GM12878 (cell line): Measurements from ENCODE around the gene GALNT11.

ENCODE experiments used
- CEBPB ChIP-seq, 2 experiments: fragments of 150-350 bp in 1 of 2; IDR thresholded peaks; 2 replicates each; pipeline ENCODE4 v1.6.1; 2012 to 2014; ENCODE audit warnings: low read depth in 2 of 2, low read length in 2 of 2, borderline replicate concordance in 1 of 2, inconsistent platforms in 1 of 2
- MYB ChIP-seq: fragments of 150-350 bp; IDR thresholded peaks from 2 replicates; pipeline ENCODE4 v1.6.1; 2014; ENCODE audit warnings: mild to moderate bottlenecking, low read depth, low read length, borderline replicate concordance
- YY1 ChIP-seq: IDR thresholded peaks from 2 replicates; pipeline ENCODE4 v1.6.1; 2011; ENCODE audit warnings: low read depth, mild to moderate bottlenecking, low read length
- TF ChIP-seq, protein P1 (sequence below), 3 experiments: IDR thresholded peaks in 2 of 3; conservative IDR thresholded peaks in 1 of 3; 2 replicates each; pipeline ENCODE4 v1.5.1; 2011; ENCODE audit warnings: low read depth in 3 of 3, low read length in 3 of 3, mild to moderate bottlenecking in 3 of 3, control low read depth in 2 of 3, moderate library complexity in 2 of 3, inconsistent platforms in 1 of 3, mixed read lengths in 1 of 3; ENCODE audit not compliant: control insufficient read depth in 2 of 3, insufficient read depth in 1 of 3; ENCODE audit errors: extremely low read depth in 1 of 3

DNA sequence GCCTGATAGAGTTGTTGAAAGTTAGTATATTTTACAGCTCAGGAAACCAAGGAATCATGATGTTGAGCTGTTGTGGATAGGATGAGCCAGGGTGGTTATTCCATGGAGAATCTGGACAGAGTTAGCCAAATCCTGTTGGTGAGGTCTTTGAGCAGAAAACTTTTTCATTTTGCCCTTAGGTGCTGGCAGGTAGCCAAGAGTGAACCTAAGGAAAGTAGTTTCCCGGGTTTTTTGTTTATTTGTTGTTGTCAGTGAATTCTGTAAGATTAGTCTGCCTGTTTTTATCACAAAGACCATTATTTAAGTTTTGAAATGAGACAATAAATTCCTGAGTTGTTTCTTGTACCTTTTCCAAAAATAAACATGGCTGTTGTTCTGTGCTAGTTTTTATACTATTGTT, 61.0 kb downstream of the GALNT11 start:
- TF ChIP-seq, protein P1, sequence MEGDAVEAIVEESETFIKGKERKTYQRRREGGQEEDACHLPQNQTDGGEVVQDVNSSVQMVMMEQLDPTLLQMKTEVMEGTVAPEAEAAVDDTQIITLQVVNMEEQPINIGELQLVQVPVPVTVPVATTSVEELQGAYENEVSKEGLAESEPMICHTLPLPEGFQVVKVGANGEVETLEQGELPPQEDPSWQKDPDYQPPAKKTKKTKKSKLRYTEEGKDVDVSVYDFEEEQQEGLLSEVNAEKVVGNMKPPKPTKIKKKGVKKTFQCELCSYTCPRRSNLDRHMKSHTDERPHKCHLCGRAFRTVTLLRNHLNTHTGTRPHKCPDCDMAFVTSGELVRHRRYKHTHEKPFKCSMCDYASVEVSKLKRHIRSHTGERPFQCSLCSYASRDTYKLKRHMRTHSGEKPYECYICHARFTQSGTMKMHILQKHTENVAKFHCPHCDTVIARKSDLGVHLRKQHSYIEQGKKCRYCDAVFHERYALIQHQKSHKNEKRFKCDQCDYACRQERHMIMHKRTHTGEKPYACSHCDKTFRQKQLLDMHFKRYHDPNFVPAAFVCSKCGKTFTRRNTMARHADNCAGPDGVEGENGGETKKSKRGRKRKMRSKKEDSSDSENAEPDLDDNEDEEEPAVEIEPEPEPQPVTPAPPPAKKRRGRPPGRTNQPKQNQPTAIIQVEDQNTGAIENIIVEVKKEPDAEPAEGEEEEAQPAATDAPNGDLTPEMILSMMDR (IDR thresholded peaks at IDR 0.05 in 2 of 3, conservative IDR thresholded peaks at IDR 0.05 in 1 of 3; ENCODE audit: control insufficient read depth in 2 of 3, extremely low read depth in 1 of 3, insufficient read depth in 1 of 3, low read depth in 3 of 3, low read length in 3 of 3) = no peak
- TF ChIP-seq MYB (no peak), CEBPB (IDR thresholded peaks at IDR 0.05; ENCODE audit: borderline replicate concordance in 1 of 2, low read depth in 2 of 2, low read length in 2 of 2) (no peak), YY1 (no peak)
